ENCODE data around the gene SOWAHD. TPM values are rescaled to one million over a fixed set of nuclear protein-coding genes. Genes with fewer than 3 reads are reported as not detected.

The SOWAHD gene
- total and polyA plus RNA-seq, 2 donors, result 0.25 to 0.26 TPM

Small RNA genes lying within 50 kb of the gene (small RNA-seq; reads per million reads assigned to genes)
- gene SNORA69, result not detected

Other genes with a start within 250 kb of the SOWAHD start
- gene STEEP1, start 193.2 kb upstream of the SOWAHD start, total RNA-seq, result 35.1 TPM
- 23.0 TPM for gene STEEP1, start 193.2 kb upstream of the SOWAHD start, polyA plus RNA-seq
- gene UBE2A, start 184.0 kb upstream of the SOWAHD start, total RNA-seq, result 50.7 TPM
- gene UBE2A, start 184.0 kb upstream of the SOWAHD start, polyA plus RNA-seq, result 54.7 TPM
- 8.6 TPM for gene NKRF, start 152.2 kb upstream of the SOWAHD start, total RNA-seq
- gene NKRF, start 152.2 kb upstream of the SOWAHD start, polyA plus RNA-seq, result 5.0 TPM
- gene SEPTIN6, start 65.4 kb upstream of the SOWAHD start, total RNA-seq, result 29.2 TPM
- gene SEPTIN6, start 65.4 kb upstream of the SOWAHD start, polyA plus RNA-seq, result 25.5 TPM
- 2,621 TPM for gene RPL39, start 33.0 kb downstream of the SOWAHD start, total RNA-seq
- 4,581 TPM for gene RPL39, start 33.0 kb downstream of the SOWAHD start, polyA plus RNA-seq
- 3.7 TPM for gene UPF3B, start 94.4 kb downstream of the SOWAHD start, total RNA-seq
- 9.9 TPM for gene UPF3B, start 94.4 kb downstream of the SOWAHD start, polyA plus RNA-seq
- 7.8 TPM for gene RNF113A, start 113.1 kb downstream of the SOWAHD start, total RNA-seq
- 16.0 TPM for gene RNF113A, start 113.1 kb downstream of the SOWAHD start, polyA plus RNA-seq
- gene NDUFA1, start 113.2 kb downstream of the SOWAHD start, total RNA-seq, result 87.9 TPM
- 120 TPM for gene NDUFA1, start 113.2 kb downstream of the SOWAHD start, polyA plus RNA-seq
- not detected for gene AKAP14, start 137.3 kb downstream of the SOWAHD start, total RNA-seq
- not detected for gene AKAP14, start 137.3 kb downstream of the SOWAHD start, polyA plus RNA-seq
- gene NKAP, start 185.2 kb downstream of the SOWAHD start, total RNA-seq, result 11.5 TPM
- 6.8 TPM for gene NKAP, start 185.2 kb downstream of the SOWAHD start, polyA plus RNA-seq

All from urinary bladder (tissue), 2 donors.